ENCODE measurements around the gene ADRA2A. TPM values are rescaled to one million over a fixed set of nuclear protein-coding genes. Genes with fewer than 3 reads are reported as not detected.

Gene ADRA2A
- polyA plus RNA-seq, 1 experiment, result not detected

DNA sequence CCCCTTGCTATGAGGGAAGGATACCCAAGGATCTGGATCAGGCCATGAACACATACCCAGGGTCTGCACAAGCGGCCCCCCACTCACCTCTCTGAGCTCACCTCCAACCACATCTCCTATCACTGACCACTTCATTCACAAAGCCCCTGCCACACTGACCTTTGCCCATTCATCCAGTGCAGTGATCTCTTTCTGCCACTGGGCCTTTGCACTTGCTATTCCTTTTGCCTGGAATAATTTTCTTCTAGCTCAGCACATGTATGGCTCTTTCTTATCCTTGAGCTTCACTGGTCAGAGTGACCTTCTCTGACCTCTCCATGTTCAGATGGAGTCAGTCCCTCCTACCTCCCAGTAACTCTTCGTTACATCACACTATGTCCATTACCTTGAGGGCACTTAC is 48.3 kb downstream of the ADRA2A start:
- H3K4me3 ChIP-seq (ENCODE audit: low read depth, low read length), result no peak overlapping the region
- CTCF ChIA-PET, result interaction anchor here (0.9 kb wide), 1 partner anchor 49 kb away, joined by 3 read pairs; no protein-coding TSS in a partner anchor
- no peak overlapping the region for H3K27ac ChIP-seq (ENCODE audit: low read depth, low read length)

DNA sequence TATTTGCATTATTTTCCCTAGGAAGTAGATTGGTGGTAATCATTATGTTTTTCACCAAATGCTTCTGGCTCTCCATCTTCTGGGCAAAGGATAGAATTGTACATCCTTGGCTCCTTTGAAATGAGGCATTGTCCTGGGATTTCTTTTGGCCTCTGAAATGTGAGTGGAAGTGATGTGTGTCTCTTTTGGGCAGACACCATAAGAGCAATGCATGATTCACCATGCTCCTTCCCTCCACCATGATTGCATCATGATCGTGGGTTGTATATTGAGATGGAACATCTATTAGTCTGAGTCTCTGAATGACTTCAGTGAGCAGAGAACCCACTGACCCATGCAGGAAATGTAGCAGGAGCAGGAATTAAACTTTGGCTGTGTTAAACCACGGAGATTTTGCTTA is 49.2 kb downstream of the ADRA2A start:
- Histone ChIP-seq H3K27ac (ENCODE audit: low read depth, low read length) (no peak overlapping the region), H3K27me3 (ENCODE audit: control insufficient read depth, insufficient read depth, low read length) (no peaks in the 10 kb centered on the region), H3K4me3 (ENCODE audit: low read depth, low read length) (no peak overlapping the region), H3K9me3 (ENCODE audit: control insufficient read depth, insufficient read depth, low read length) (no peaks in the 10 kb centered on the region)
- CTCF ChIA-PET, result no interaction called here
- POLR2A ChIA-PET, result no interaction called here
- TF ChIP-seq, protein P1, sequence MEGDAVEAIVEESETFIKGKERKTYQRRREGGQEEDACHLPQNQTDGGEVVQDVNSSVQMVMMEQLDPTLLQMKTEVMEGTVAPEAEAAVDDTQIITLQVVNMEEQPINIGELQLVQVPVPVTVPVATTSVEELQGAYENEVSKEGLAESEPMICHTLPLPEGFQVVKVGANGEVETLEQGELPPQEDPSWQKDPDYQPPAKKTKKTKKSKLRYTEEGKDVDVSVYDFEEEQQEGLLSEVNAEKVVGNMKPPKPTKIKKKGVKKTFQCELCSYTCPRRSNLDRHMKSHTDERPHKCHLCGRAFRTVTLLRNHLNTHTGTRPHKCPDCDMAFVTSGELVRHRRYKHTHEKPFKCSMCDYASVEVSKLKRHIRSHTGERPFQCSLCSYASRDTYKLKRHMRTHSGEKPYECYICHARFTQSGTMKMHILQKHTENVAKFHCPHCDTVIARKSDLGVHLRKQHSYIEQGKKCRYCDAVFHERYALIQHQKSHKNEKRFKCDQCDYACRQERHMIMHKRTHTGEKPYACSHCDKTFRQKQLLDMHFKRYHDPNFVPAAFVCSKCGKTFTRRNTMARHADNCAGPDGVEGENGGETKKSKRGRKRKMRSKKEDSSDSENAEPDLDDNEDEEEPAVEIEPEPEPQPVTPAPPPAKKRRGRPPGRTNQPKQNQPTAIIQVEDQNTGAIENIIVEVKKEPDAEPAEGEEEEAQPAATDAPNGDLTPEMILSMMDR (IDR thresholded peaks at IDR 0.05; ENCODE audit: low read depth, low read length), result no peak
- no peak for DNase-seq (ENCODE audit: low read depth, low spot score)

More for the DNA sequence above, 48.3 kb downstream of the ADRA2A start:
- TF ChIP-seq, protein P1 (IDR thresholded peaks at IDR 0.05; ENCODE audit: low read depth, low read length), result no peak
- POLR2A ChIA-PET, result no interaction called here
- H3K27me3 ChIP-seq (ENCODE audit: control insufficient read depth, insufficient read depth, low read length), result no peaks in the 10 kb centered on the region
- no peaks in the 10 kb centered on the region for H3K9me3 ChIP-seq (ENCODE audit: control insufficient read depth, insufficient read depth, low read length)
- no peak for DNase-seq (ENCODE audit: low read depth, low spot score)

DNA sequence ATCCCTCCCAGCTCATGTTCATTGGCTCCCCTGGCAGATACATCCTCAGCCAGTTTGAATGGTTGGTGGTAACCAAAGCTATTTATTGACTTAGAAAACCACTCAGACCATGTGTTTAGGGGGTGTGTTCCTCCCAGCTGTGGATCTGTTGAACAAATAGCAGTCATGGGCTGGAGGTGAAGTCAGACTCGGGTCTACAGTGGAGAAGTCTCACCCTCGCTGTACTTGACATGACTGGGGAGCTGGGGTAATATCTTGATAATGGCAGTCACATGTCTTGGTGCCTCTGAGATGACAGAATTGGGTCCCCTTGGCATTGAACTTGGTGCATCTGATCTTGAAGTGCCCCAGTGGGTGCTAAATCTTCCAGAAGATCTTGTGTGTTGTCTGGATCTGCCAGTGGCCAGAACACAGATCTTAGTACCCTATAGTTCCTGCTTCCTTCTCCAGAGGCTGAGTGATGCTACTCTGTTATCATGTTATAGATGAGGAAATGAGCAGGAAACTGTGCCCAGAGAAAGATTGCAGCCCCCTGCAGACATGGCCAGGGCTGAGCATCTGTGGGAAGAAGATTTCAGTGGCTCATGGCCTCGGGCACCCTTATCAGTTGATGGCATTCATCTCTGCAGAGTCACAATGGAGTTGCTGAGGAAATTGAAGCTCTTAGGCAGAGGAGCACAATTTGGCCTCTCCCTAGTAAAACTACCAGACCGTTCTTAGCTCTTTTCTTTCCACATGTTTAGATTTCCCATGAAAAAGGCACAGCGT is 50.4 kb downstream of the ADRA2A start:
- Histone ChIP-seq H3K27me3 (ENCODE audit: control insufficient read depth, insufficient read depth, low read length) (no peaks in the 10 kb centered on the region), H3K27ac (ENCODE audit: low read depth, low read length) (no peak overlapping the region), H3K9me3 (ENCODE audit: control insufficient read depth, insufficient read depth, low read length) (no peaks in the 10 kb centered on the region), H3K4me3 (ENCODE audit: low read depth, low read length) (no peak overlapping the region)
- POLR2A ChIA-PET, result no interaction called here
- CTCF ChIA-PET, result no interaction called here
- DNase-seq (ENCODE audit: low read depth, low spot score), result no peak
- TF ChIP-seq, protein P1 (IDR thresholded peaks at IDR 0.05; ENCODE audit: low read depth, low read length), result no peak

DNA sequence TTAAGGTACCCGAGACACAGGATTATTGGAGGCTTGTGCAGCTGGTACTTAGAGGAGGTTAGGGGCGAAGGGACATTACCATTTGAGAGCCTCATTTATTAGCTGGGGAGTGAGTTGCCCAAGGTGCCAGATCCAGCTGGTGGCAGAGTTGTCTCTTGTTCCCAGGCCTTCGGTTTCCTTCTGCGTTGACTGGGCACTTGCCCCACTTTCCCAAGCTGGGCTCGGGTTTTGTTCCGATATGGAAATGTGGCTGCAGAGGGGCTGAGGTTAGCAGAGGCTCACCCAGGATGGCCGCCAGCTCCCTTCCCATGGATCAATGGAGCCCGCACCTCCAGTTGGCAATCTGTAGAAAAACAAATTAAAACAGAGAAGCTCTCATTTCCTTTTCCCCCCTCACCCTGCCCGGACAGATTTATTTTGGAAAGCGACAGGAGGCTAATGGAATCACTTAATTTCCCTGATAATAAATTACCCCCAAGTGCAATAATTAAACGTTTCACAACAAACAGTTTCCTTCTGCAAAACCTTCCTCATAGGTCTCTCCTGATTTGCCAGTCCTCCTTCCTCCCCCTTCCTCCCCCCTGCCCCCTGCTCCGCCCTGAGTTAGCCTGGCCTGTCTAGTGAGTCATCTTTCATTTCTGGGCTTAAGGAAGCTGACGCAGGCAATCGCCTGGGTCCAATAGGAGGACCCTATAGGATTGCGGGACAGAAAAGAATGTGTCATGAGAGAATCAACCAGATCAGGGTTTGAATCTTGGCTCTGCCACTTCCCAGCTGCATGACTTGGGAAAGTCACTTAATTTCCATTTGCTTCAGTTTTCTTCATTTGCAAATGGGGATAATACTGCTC is 51.7 kb downstream of the ADRA2A start:
- H3K27ac ChIP-seq (ENCODE audit: low read depth, low read length), result no peak overlapping the region
- CTCF ChIA-PET, result no interaction called here

More for the DNA sequence above, 51.7 kb downstream of the ADRA2A start:
- H3K9me3 ChIP-seq (ENCODE audit: control insufficient read depth, insufficient read depth, low read length), result no peaks in the 10 kb centered on the region
- no peaks in the 10 kb centered on the region for H3K27me3 ChIP-seq (ENCODE audit: control insufficient read depth, insufficient read depth, low read length)
- POLR2A ChIA-PET, result no interaction called here
- TF ChIP-seq, protein P1 (IDR thresholded peaks at IDR 0.05; ENCODE audit: low read depth, low read length), result no peak
- DNase-seq (ENCODE audit: low read depth, low spot score), result no peak
- H3K4me3 ChIP-seq (ENCODE audit: low read depth, low read length), result no peak overlapping the region
